ENCODE measurements around the gene BAIAP3. TPM values are rescaled to one million over a fixed set of nuclear protein-coding genes. Genes with fewer than 3 reads are reported as not detected.

Gene BAIAP3
- total RNA-seq, 1 donor from 2014 or later = 8.4 TPM

DNA sequence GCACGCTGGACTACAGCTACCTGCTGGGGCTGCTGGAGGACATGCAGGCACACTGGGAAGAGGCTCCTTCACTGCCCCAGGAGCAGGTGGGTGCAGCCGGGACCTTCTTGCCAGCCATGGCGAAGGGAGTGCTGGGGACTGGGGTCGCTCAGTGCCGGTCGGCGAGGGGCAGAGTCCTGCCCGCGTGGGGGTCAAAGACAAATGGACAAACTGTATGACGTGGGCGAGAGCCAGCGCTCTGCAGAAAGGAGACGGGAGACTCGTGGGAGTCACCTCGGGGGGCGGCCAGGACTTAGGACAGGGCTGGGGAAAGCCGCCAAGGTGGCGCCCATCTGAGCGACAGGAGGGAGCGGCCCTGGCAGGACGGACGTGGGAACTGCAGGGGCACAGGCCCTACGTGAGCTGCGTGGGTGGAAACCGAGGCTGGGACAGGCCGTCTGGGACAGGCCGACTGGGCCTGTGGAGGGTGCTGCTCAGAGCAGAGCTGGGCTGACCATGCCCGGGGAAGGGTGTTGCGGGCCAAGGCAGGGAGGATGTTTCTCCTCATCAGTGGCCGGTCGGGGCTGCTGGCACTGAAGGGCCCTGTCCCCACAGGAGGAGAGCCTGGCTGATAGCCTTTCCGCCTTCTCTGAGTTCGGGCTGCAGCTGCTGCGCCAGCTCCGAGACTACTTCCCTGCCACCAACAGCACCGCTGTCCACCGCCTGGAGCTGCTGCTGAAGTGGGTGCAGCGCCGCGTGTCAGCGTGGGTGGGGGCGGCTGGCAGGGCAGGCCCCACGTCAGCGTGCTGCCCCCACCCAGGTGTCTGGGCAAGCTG, 10.2 kb downstream of the BAIAP3 start:
- Histone ChIP-seq H3K27me3 (ENCODE audit: low read depth) (no peaks in the 10 kb centered on the region), H3K36me3 (peaks cover 10% of the 10 kb centered on the region), H3K4me3 (peak overlapping the region; percentile 49), H3K4me1 (peaks cover 17% of the 10 kb centered on the region), H3K9me3 (no peaks in the 10 kb centered on the region), H3K27ac (no peak overlapping the region)
- TF ChIP-seq, protein P1, sequence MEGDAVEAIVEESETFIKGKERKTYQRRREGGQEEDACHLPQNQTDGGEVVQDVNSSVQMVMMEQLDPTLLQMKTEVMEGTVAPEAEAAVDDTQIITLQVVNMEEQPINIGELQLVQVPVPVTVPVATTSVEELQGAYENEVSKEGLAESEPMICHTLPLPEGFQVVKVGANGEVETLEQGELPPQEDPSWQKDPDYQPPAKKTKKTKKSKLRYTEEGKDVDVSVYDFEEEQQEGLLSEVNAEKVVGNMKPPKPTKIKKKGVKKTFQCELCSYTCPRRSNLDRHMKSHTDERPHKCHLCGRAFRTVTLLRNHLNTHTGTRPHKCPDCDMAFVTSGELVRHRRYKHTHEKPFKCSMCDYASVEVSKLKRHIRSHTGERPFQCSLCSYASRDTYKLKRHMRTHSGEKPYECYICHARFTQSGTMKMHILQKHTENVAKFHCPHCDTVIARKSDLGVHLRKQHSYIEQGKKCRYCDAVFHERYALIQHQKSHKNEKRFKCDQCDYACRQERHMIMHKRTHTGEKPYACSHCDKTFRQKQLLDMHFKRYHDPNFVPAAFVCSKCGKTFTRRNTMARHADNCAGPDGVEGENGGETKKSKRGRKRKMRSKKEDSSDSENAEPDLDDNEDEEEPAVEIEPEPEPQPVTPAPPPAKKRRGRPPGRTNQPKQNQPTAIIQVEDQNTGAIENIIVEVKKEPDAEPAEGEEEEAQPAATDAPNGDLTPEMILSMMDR (IDR thresholded peaks at IDR 0.05) = no peak
- intact Hi-C loops (cut with DNase I) = no loop called here
- no peak for ATAC-seq
- DNase-seq = no peak

DNA sequence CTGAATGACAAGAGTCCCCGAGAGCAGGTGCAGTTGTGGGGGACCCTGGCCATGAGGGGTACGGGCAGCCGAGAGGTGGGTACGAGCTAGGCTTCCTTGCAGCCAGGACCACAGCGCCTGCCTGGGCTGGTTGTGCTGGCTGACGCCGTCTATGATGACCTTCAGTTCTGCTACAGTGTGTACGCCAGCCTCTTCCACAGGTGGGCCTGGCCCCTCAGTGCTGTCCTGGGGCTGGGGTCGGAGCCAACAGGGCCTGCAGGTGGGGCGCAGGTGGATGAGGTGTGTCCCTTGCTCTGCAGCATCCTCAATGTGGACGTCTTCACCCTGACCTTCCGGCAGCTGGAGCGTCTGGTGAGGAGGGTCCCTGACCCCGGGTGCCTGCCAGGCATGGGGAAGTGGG, 11.1 kb downstream of the BAIAP3 start:
- TF ChIP-seq, protein P1 (IDR thresholded peaks at IDR 0.05) = no peak
- ATAC-seq = no peak
- no peaks in the 10 kb centered on the region for H3K27me3 ChIP-seq (ENCODE audit: low read depth)
- peaks cover 17% of the 10 kb centered on the region for H3K4me1 ChIP-seq
- no peak overlapping the region for H3K4me3 ChIP-seq
- H3K9me3 ChIP-seq = no peaks in the 10 kb centered on the region
- DNase-seq = no peak
- no peak overlapping the region for H3K27ac ChIP-seq
- intact Hi-C loops (cut with DNase I) = no loop called here
- H3K36me3 ChIP-seq = peaks cover 18% of the 10 kb centered on the region

DNA sequence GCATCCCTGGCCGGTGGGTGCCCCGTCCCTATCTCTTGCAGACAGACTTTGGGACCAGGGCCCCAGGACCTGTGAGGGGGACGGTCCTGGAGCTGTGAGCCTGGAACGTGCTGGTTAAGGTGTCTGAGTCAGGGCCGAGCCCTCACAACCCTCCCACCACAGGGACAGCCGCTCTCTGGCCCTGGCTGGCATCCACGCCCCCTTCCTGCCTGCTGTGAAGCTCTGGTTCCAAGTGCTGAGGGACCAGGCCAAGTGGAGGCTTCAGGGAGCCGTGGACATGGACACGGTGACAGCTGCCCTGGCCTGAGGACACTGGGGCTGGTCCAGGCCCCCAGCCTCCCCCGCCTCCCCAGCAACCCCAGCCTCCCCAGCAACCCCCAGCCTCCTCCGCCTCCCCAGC, 11.6 kb downstream of the BAIAP3 start:
- Histone ChIP-seq H3K27ac (no peak overlapping the region), H3K27me3 (ENCODE audit: low read depth) (no peaks in the 10 kb centered on the region), H3K4me3 (no peak overlapping the region), H3K4me1 (peaks cover 19% of the 10 kb centered on the region), H3K36me3 (peaks cover 24% of the 10 kb centered on the region), H3K9me3 (no peaks in the 10 kb centered on the region)
- intact Hi-C loops (cut with DNase I) = no loop called here
- TF ChIP-seq, protein P1 (IDR thresholded peaks at IDR 0.05) = no peak
- ATAC-seq (no peak), DNase-seq (no peak)

DNA sequence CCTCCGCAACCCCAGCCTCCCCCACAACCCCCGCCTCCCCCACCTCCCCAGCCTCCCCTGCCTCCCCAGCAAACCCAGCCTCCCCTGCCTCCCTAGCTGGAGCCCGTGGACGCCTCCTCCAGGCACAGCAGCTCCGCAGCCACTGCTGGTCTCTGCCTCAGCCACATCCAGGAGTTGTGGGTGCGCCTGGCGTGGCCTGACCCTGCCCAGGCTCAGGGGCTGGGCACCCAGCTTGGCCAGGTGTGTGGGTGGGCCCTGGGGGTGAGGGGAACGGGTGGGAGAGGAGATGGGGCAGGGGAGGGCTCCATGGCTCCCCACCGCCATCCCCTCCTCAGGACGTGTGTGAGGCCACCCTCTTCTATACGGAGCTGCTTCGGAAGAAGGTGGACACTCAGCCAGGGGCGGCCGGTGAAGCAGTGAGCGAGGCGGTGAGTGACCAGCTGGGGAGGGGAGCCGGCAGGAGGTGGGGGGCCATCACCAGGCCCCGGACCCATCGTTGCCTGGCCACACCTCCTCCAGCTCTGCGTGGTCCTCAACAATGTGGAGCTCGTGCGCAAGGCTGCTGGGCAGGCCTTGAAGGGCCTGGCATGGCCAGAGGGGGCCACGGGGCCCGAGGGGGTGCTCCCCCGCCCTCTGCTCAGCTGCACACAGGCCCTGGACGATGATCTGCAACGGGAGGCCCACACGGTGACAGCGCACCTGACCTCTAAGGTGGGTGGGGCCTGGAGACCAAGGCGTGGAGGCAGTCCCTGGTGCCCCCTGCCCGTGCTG, 12.4 kb downstream of the BAIAP3 start:
- intact Hi-C loops (cut with DNase I) = no loop called here
- Histone ChIP-seq H3K36me3 (peaks cover 30% of the 10 kb centered on the region), H3K4me1 (peaks cover 26% of the 10 kb centered on the region), H3K27ac (no peak overlapping the region), H3K9me3 (no peaks in the 10 kb centered on the region), H3K27me3 (ENCODE audit: low read depth) (no peaks in the 10 kb centered on the region), H3K4me3 (no peak overlapping the region)
- DNase-seq (no peak), ATAC-seq (no peak)
- TF ChIP-seq, protein P1 (IDR thresholded peaks at IDR 0.05) = no peak

DNA sequence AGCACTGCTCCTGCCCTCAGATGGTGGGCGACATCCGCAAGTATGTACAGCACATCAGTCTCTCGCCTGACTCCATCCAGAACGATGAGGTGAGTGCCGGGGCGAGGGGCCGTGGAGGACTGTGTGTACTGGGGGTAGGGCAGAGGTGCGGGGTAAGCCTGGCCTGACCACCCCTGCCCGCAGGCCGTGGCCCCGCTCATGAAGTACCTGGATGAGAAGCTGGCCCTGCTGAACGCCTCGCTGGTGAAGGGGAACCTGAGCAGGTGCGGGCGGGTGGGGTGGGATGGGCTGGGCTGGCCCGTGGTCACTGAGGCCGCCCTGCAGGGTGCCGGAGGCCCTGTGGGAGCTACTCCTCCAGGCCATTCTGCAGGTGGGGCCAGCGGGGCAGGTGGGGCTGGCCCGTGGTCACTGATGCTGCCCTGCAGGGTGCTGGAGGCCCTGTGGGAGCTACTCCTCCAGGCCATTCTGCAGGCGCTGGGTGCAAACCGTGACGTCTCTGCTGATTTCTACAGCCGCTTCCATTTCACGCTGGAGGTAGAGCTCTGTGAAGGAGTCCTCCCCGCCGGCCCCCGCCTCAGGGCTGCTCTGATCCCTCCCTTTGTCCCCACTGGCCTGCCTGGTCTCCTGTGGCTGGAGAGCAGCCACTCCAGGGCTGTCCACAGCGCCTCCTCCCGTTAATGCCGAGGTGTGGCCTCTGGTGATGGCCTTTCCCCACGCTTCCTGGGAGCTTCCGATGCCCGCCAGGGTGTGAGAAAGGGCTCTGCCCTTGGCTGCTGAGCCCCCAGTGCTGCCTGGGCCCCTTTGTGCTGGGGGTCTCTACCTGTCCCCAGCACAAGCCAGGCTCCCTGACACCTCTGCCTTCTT, 13.2 kb downstream of the BAIAP3 start:
- H3K4me1 ChIP-seq = peaks cover 30% of the 10 kb centered on the region
- intact Hi-C loops (cut with DNase I) = no loop called here
- no peak overlapping the region for H3K4me3 ChIP-seq
- H3K36me3 ChIP-seq = peaks cover 30% of the 10 kb centered on the region
- TF ChIP-seq, protein P1 (IDR thresholded peaks at IDR 0.05) = no peak
- H3K9me3 ChIP-seq = no peaks in the 10 kb centered on the region
- DNase-seq (no peak), ATAC-seq (no peak)
- H3K27ac ChIP-seq = no peak overlapping the region
- H3K27me3 ChIP-seq (ENCODE audit: low read depth) = no peaks in the 10 kb centered on the region
